HepG2 (cell line): ENCODE results near the gene KDM1B. TPM values are rescaled to one million over a fixed set of nuclear protein-coding genes. Genes with fewer than 3 reads are reported as not detected.

ENCODE experiments used
- ADNP ChIP-seq: sonication (generic); formaldehyde crosslinking; IDR thresholded peaks from 2 replicates; pipeline ENCODE4 v1.4.0; 2020; ENCODE audit warnings: missing genetic modification reagents
- HIVEP1 ChIP-seq: sonication (generic); formaldehyde crosslinking; IDR thresholded peaks from 2 replicates; pipeline ENCODE4 v1.4.0; 2020; ENCODE audit warnings: mild to moderate bottlenecking, missing genetic modification reagents
- KDM3A ChIP-seq: IDR thresholded peaks from 2 replicates; pipeline ENCODE4 v1.6.1; 2018; ENCODE audit warnings: low read depth, missing compliant biosample characterization
- POLR2AphosphoS2 ChIP-seq: IDR thresholded peaks from 2 replicates; pipeline ENCODE4 v1.6.1; 2011; ENCODE audit warnings: low read depth, low read length, improper control_type of control experiment
- RAD51 ChIP-seq: fragments of 450-650 bp; IDR thresholded peaks from 2 replicates; pipeline ENCODE4 v1.6.1; 2016; ENCODE audit warnings: borderline replicate concordance
- RFX5 ChIP-seq: IDR thresholded peaks from 2 replicates; pipeline ENCODE4 v1.6.1; 2011; ENCODE audit warnings: low read depth, low read length, improper control_type of control experiment
- SOX13 ChIP-seq, 3 experiments: fragments of 450-650 bp in 1 of 3; sonication (generic) in 1 of 3; formaldehyde crosslinking in 1 of 3; IDR thresholded peaks in 2 of 3; conservative IDR thresholded peaks in 1 of 3; 2 replicates each; pipeline versions ENCODE4 v1.5.0 to v1.6.1; 2016 to 2020; ENCODE audit warnings: antibody characterized with exemption in 1 of 3, mild to moderate bottlenecking in 1 of 3, missing compliant biosample characterization in 1 of 3, missing genetic modification reagents in 1 of 3, moderate library complexity in 1 of 3
- ZBTB1 ChIP-seq: sonication (generic); formaldehyde crosslinking; IDR thresholded peaks from 2 replicates; pipeline ENCODE4 v1.4.0; 2020; ENCODE audit warnings: missing genetic modification reagents, borderline replicate concordance
- ZC3H13 ChIP-seq: sonication (generic); formaldehyde crosslinking; IDR thresholded peaks from 2 replicates; pipeline ENCODE4 v1.8.1; 2023; ENCODE audit warnings: mild to moderate bottlenecking, missing genetic modification reagents, moderate library complexity
- ZNF333 ChIP-seq: sonication (generic); formaldehyde crosslinking; IDR thresholded peaks from 2 replicates; pipeline ENCODE4 v1.4.0; 2020; ENCODE audit warnings: mild to moderate bottlenecking, missing genetic modification reagents, borderline replicate concordance
- ZNF546 ChIP-seq: sonication (generic); formaldehyde crosslinking; conservative IDR thresholded peaks from 2 replicates; pipeline ENCODE4 v1.8.1; 2023; ENCODE audit warnings: mild to moderate bottlenecking, missing genetic modification reagents
- ZNF598 ChIP-seq: sonication (generic); formaldehyde crosslinking; IDR thresholded peaks from 2 replicates; pipeline ENCODE4 v1.5.1; 2020; ENCODE audit warnings: mild to moderate bottlenecking, missing genetic modification reagents, borderline replicate concordance
- ZNF761 ChIP-seq: sonication (generic); formaldehyde crosslinking; conservative IDR thresholded peaks from 2 replicates; pipeline ENCODE4 v1.4.0; 2020; ENCODE audit warnings: mild to moderate bottlenecking, missing genetic modification reagents
- ZNF768 ChIP-seq: sonication (generic); formaldehyde crosslinking; IDR thresholded peaks from 2 replicates; pipeline ENCODE4 v1.4.0; 2020; ENCODE audit warnings: missing genetic modification reagents
- ZNF775 ChIP-seq: sonication (generic); formaldehyde crosslinking; IDR thresholded peaks from 2 replicates; pipeline ENCODE4 v1.4.0; 2020; ENCODE audit warnings: missing genetic modification reagents, mild to moderate bottlenecking, moderate library complexity, borderline replicate concordance
- ZNF879 ChIP-seq: sonication (generic); formaldehyde crosslinking; IDR thresholded peaks from 2 replicates; pipeline ENCODE4 v1.8.1; 2023; ENCODE audit warnings: missing genetic modification reagents
- ZSCAN21 ChIP-seq: sonication (generic); formaldehyde crosslinking; IDR thresholded peaks from 2 replicates; pipeline ENCODE4 v1.8.0; 2022; ENCODE audit warnings: mild to moderate bottlenecking, missing genetic modification reagents, moderate library complexity, borderline replicate concordance
- polyA plus RNA-seq, 8 experiments: library from polyadenylated mRNA; depleted of rRNA in 3 of 8; stranded (reverse) in 7 of 8; unstranded in 1 of 8; fragments of >200 nt; fragmentation: Illumina TruSeq in 4 of 8; extraction: Trizol in 4 of 8; gene quantifications; 2 replicates each; pipeline versions ENCODE4 v1.2.1 to v1.2.3, GENCODE V29; 2011 to 2016; ENCODE audit warnings: low read depth in 4 of 8, missing spikeins in 1 of 8, mixed read lengths in 1 of 8; ENCODE audit not compliant: insufficient read depth in 1 of 8
- total RNA-seq, 5 experiments: library from RNA; depleted of rRNA; stranded (reverse); fragments of >200 nt; fragmentation: Illumina TruSeq; extraction: Trizol; gene quantifications; 2 replicates each; pipeline ENCODE4 v1.2.3, GENCODE V29; 2016; ENCODE audit warnings: low read depth in 1 of 5
- TF ChIP-seq, protein P1 (sequence below): sonication (generic); formaldehyde crosslinking; IDR thresholded peaks from 2 replicates; pipeline ENCODE4 v1.5.0; 2020; ENCODE audit warnings: mild to moderate bottlenecking, missing genetic modification reagents
- TF ChIP-seq, protein P2 (sequence below): sonication (generic); formaldehyde crosslinking; IDR thresholded peaks from 2 replicates; pipeline ENCODE4 v1.4.0; 2020; ENCODE audit warnings: missing genetic modification reagents, mild to moderate bottlenecking, borderline replicate concordance
- TF ChIP-seq, protein P3 (sequence below): sonication (generic); formaldehyde crosslinking; IDR thresholded peaks from 2 replicates; pipeline ENCODE4 v1.5.0; 2020; ENCODE audit warnings: mild to moderate bottlenecking, missing genetic modification reagents

Gene KDM1B
- total and polyA plus RNA-seq, 2 of the 13 experiments (the other 11 are each of a cell fraction or from before 2014, with no cell fraction given): 9.8 to 13.2 TPM

DNA sequence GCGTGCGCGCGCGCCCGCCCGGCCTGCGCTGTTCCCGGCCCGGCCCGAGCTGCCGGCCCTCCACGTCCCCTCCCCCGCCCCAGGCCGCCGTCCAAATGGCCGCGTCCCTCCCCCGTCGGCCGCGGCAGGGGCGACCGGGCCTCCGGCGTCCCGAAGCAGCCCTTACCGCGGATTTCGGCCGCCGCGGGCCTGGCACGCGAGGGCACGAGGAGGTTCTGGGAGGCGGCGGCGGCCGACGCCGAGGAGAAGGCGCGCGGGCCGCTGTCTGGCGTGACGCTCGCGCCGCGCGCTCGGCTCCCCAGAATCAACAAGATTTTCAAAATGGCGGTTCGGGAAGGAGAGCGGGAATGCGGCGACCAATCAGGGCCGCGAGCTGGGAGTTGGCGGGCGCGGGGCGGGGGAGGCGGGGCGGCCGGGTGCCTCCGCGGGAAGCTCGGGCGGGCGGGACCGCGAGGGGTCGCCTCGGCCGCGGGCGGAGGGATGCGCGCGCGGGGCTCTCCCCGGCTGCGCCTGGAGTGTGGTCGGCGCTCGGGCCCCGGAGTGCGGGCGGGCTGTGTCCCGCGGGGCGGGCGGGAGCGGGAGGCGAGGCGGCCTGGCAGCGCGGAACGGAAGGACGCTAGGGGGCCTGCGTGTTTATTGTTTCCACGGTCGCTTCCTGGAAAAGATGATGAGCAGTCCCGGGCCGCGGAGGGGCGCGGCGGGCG is 109.1 kb downstream of the KDM1B start, which contains the start of gene DEK (continued):
- TF ChIP-seq, protein P1, sequence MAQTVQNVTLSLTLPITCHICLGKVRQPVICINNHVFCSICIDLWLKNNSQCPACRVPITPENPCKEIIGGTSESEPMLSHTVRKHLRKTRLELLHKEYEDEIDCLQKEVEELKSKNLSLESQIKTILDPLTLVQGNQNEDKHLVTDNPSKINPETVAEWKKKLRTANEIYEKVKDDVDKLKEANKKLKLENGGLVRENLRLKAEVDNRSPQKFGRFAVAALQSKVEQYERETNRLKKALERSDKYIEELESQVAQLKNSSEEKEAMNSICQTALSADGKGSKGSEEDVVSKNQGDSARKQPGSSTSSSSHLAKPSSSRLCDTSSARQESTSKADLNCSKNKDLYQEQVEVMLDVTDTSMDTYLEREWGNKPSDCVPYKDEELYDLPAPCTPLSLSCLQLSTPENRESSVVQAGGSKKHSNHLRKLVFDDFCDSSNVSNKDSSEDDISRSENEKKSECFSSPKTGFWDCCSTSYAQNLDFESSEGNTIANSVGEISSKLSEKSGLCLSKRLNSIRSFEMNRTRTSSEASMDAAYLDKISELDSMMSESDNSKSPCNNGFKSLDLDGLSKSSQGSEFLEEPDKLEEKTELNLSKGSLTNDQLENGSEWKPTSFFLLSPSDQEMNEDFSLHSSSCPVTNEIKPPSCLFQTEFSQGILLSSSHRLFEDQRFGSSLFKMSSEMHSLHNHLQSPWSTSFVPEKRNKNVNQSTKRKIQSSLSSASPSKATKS (CRISPR knock-in tag): no peak
- no peak for TF ChIP-seq RAD51
- no peak for TF ChIP-seq ZBTB1 (CRISPR knock-in tag)
- no peak; the same call in none of the 2 replicates for TF ChIP-seq ZNF768 (CRISPR knock-in tag)
- TF ChIP-seq ZNF546 (CRISPR knock-in tag): peak; percentile 75; the same call in 1 of the 2 replicates
- 0 out of 2 replicates have a peak, but pooled peaks have one; percentile 23 for TF ChIP-seq ZNF333 (CRISPR knock-in tag)
- no peak for TF ChIP-seq ZNF761 (CRISPR knock-in tag)
- TF ChIP-seq, protein P2, sequence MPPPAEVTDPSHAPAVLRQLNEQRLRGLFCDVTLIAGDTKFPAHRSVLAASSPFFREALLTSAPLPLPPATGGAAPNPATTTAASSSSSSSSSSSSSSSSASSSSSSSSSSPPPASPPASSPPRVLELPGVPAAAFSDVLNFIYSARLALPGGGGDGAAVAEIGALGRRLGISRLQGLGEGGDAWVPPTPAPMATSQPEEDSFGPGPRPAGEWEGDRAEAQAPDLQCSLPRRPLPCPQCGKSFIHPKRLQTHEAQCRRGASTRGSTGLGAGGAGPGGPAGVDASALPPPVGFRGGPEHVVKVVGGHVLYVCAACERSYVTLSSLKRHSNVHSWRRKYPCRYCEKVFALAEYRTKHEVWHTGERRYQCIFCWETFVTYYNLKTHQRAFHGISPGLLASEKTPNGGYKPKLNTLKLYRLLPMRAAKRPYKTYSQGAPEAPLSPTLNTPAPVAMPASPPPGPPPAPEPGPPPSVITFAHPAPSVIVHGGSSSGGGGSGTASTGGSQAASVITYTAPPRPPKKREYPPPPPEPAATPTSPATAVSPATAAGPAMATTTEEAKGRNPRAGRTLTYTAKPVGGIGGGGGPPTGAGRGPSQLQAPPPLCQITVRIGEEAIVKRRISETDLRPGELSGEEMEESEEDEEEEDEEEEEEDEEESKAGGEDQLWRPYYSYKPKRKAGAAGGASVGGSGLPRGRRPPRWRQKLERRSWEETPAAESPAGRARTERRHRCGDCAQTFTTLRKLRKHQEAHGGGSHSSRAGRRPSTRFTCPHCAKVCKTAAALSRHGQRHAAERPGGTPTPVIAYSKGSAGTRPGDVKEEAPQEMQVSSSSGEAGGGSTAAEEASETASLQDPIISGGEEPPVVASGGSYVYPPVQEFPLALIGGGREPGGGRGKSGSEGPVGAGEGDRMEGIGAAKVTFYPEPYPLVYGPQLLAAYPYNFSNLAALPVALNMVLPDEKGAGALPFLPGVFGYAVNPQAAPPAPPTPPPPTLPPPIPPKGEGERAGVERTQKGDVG (CRISPR knock-in tag): no peak
- TF ChIP-seq SOX13 (IDR thresholded peaks at IDR 0.05): no peak
- no peak for TF ChIP-seq SOX13 (CRISPR knock-in tag; conservative IDR thresholded peaks at IDR 0.05 in 1 of 2, IDR thresholded peaks at IDR 0.05 in 1 of 2)
- peak; percentile 50; the same call in 1 of the 2 replicates for TF ChIP-seq ZC3H13 (CRISPR knock-in tag)
- TF ChIP-seq, protein P3, sequence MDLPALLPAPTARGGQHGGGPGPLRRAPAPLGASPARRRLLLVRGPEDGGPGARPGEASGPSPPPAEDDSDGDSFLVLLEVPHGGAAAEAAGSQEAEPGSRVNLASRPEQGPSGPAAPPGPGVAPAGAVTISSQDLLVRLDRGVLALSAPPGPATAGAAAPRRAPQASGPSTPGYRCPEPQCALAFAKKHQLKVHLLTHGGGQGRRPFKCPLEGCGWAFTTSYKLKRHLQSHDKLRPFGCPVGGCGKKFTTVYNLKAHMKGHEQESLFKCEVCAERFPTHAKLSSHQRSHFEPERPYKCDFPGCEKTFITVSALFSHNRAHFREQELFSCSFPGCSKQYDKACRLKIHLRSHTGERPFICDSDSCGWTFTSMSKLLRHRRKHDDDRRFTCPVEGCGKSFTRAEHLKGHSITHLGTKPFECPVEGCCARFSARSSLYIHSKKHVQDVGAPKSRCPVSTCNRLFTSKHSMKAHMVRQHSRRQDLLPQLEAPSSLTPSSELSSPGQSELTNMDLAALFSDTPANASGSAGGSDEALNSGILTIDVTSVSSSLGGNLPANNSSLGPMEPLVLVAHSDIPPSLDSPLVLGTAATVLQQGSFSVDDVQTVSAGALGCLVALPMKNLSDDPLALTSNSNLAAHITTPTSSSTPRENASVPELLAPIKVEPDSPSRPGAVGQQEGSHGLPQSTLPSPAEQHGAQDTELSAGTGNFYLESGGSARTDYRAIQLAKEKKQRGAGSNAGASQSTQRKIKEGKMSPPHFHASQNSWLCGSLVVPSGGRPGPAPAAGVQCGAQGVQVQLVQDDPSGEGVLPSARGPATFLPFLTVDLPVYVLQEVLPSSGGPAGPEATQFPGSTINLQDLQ (CRISPR knock-in tag): no peak
- TF ChIP-seq ADNP: no peak
- no peak for TF ChIP-seq KDM3A (CRISPR knock-in tag)
- TF ChIP-seq ZNF879: no peak
- no peak for TF ChIP-seq RFX5
- no peak for TF ChIP-seq POLR2AphosphoS2
- TF ChIP-seq ZNF598 (CRISPR knock-in tag): 0 out of 2 replicates have a peak, but pooled peaks have one; percentile 65
- no peak for TF ChIP-seq HIVEP1 (CRISPR knock-in tag)
- peak; percentile 64; the same call in 1 of the 2 replicates for TF ChIP-seq ZSCAN21 (CRISPR knock-in tag)
- TF ChIP-seq ZNF775 (CRISPR knock-in tag): no peak
